Measurements from ENCODE around the gene SCO2. TPM values are rescaled to one million over a fixed set of nuclear protein-coding genes. Genes with fewer than 3 reads are reported as not detected.

SCO2 gene
- total RNA-seq, 1 experiment from 2014 or later: 7.0 TPM

DNA sequence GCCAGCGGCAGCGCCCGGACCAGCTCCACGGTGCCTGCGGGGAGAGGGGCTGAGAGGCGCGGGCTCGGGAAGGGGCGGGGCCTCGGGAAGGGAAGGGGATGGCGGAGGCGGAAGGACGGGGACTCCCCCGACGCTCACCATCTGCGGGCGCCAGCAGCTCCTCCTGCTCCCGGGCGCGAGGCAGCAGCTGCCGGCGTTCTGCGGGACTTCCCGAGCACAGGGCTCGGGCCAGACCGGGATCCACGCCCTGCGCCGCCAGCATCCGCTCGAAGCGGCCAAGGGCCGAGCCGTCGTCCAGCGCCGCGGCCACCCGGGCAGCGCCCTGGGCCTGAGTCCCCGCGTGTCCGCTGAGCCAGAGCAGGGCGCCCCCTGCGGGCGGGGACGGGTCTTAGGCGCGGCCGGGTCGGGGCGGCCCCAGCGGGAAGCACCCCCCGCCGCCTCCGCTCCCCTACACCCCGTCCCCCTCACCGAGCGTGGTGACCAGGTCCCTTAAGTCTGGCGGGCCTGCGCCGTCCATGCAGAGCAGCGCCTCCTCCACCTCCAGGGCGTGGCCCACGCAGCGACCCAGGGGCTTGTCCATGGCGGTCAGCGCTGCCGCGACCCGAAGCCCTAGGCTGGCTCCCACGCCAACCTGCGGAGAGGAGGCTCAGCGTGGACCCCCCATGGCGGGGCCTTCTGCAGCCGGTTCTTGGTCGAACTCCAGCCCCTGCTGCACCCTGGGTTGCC lies 873 bp upstream of the SCO2 start:
- ATAC-seq: peak; percentile 39
- Histone ChIP-seq H3K27ac (ENCODE audit: low read depth, low read length) (peak overlapping the region; percentile 100), H2AFZ (ENCODE audit: low read depth, low read length, poor library complexity, severe bottlenecking) (no peak overlapping the region), H3K27me3 (ENCODE audit: insufficient read depth, low read length) (no peaks in the 10 kb centered on the region), H3K9ac (ENCODE audit: low read length) (peak overlapping the region; percentile 93), H3K9me3 (ENCODE audit: control insufficient read depth in 1 of 2, insufficient read depth in 1 of 2, low read depth in 1 of 2, low read length in 2 of 2) (no peaks in the 10 kb centered on the region), H3K4me2 (ENCODE audit: low read length) (peak overlapping the region; percentile 99), H3K79me2 (ENCODE audit: insufficient read depth, low read length) (peaks cover 30% of the 10 kb centered on the region), H3K4me3 (replicated peaks in 1 of 2; ENCODE audit: low read depth in 1 of 2, low read length in 2 of 2) (peak overlapping the region; percentile 78 to 85), H3K4me1 (ENCODE audit: control insufficient read depth in 1 of 2, insufficient read depth in 2 of 2, low read length in 2 of 2) (peaks cover 13 to 71% of the 10 kb centered on the region in 2 experiments; a peak in 3 of 4 replicates), H4K20me1 (ENCODE audit: insufficient read depth) (no peaks in the 10 kb centered on the region), H3K9me2 (ENCODE audit: insufficient read depth) (no peaks in the 10 kb centered on the region), H3K36me3 (ENCODE audit: control insufficient read depth in 1 of 2, insufficient read depth in 2 of 2, low read length in 2 of 2) (peaks cover 0 to 11% of the 10 kb centered on the region in 2 experiments; a peak in 2 of 4 replicates)
- ChIA-PET POLR2A (interaction anchor here (0.9 to 2.1 kb wide), 7 partner anchors 10 to 94 kb away, joined by 3 to 20 read pairs (median 5); partner anchors contain the start of genes CHKB, LMF2, NCAPH2 and SYCE3), RAD21 (ENCODE audit: low non-redundant PET in 1 of 2, low total read pairs in 2 of 2, uncharacterized antibody in 2 of 2, unreplicated experiment in 2 of 2) (interaction anchor here (0.8 to 2.2 kb wide), 4 partner anchors 18 to 126 kb away, joined by 4 to 8 read pairs (median 6); partner anchors contain the start of genes LMF2 (in 2 of the 2), NCAPH2 (in 1 of the 2) and SYCE3 (in 1 of the 2)), CTCF (interaction anchor here (0.7 to 1.7 kb wide), 19 partner anchors 12 to 377 kb away, joined by 3 to 21 read pairs (median 5); partner anchors contain the start of genes ARSA, HDAC10, KLHDC7B and LMF2)
- DNase-seq (ENCODE audit: low read depth, low spot score): no peak
- intact Hi-C loops (cut with micrococcal nuclease): no loop called here
- TF ChIP-seq CEBPB (IDR thresholded peaks at IDR 0.05; ENCODE audit: low read depth) (no peak), ZFX (IDR thresholded peaks at IDR 0.05) (peak; percentile 51), POLR2AphosphoS5 (IDR thresholded peaks at IDR 0.05; ENCODE audit: low read depth, low read length) (peak; percentile 51)
- TF ChIP-seq, protein P1, sequence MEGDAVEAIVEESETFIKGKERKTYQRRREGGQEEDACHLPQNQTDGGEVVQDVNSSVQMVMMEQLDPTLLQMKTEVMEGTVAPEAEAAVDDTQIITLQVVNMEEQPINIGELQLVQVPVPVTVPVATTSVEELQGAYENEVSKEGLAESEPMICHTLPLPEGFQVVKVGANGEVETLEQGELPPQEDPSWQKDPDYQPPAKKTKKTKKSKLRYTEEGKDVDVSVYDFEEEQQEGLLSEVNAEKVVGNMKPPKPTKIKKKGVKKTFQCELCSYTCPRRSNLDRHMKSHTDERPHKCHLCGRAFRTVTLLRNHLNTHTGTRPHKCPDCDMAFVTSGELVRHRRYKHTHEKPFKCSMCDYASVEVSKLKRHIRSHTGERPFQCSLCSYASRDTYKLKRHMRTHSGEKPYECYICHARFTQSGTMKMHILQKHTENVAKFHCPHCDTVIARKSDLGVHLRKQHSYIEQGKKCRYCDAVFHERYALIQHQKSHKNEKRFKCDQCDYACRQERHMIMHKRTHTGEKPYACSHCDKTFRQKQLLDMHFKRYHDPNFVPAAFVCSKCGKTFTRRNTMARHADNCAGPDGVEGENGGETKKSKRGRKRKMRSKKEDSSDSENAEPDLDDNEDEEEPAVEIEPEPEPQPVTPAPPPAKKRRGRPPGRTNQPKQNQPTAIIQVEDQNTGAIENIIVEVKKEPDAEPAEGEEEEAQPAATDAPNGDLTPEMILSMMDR (IDR thresholded peaks at IDR 0.05 in 2 of 3, conservative IDR thresholded peaks at IDR 0.05 in 1 of 3; ENCODE audit: borderline replicate concordance in 1 of 3, insufficient read depth in 1 of 3, low read depth in 2 of 3, low read length in 2 of 3): peak in 1 of 3 experiments; percentile 57; a peak in 3 of 6 replicates
- no TSS peak for BruUV-seq (replicated peaks)

Measured in HCT116 (cell line).